ENCODE data around the gene TOMM40L.

GRCh38 chr1:161200992-161201835, 24.6 kb upstream of the TOMM40L start:
- TF ChIP-seq CTCF (IDR thresholded peaks at IDR 0.05) (no peak), POLR2A (IDR thresholded peaks at IDR 0.05) (no peak)
